Endothelial cell of umbilical vein (primary cell): Measurements from ENCODE around the gene CD37.

Source experiments
- EZH2 ChIP-seq: IDR thresholded peaks from 2 replicates; pipeline ENCODE4 v1.6.1; 2012; ENCODE audit warnings: borderline replicate concordance, low read depth, mild to moderate bottlenecking, moderate library complexity, low read length, inconsistent platforms; ENCODE audit not compliant: severe bottlenecking
- GATA2 ChIP-seq: IDR thresholded peaks from 2 replicates; pipeline ENCODE4 v1.7.0; 2011; ENCODE audit warnings: low read depth, mild to moderate bottlenecking, moderate library complexity, mixed read lengths, low read length; ENCODE audit not compliant: insufficient read length, insufficient read depth
- MYC ChIP-seq: IDR thresholded peaks from one replicate; pipeline ENCODE4 v1.6.1; 2011; ENCODE audit warnings: mild to moderate bottlenecking, low read depth, low read length
- POLR2A ChIP-seq: IDR thresholded peaks from 2 replicates; pipeline ENCODE4 v1.6.1; 2012; ENCODE audit warnings: low read depth, mild to moderate bottlenecking, control low read depth, low read length
- POLR2AphosphoS5 ChIP-seq: IDR thresholded peaks from 2 replicates; pipeline ENCODE4 v1.6.1; 2012; ENCODE audit warnings: low read depth, mild to moderate bottlenecking, control low read depth, low read length, moderate library complexity; ENCODE audit not compliant: insufficient read depth
- TF ChIP-seq, protein P1 (sequence below), 2 donors: IDR thresholded peaks; 1 replicate in 1 of 2; 2 replicates in 1 of 2; pipeline ENCODE4 v1.5.1; 2011; ENCODE audit warnings: low read length in 2 of 2, mild to moderate bottlenecking in 2 of 2, moderate library complexity in 2 of 2, control low read depth in 1 of 2, inconsistent platforms in 1 of 2, low read depth in 1 of 2; ENCODE audit not compliant: insufficient read depth in 1 of 2; ENCODE audit errors: extremely low read depth in 1 of 2

DNA sequence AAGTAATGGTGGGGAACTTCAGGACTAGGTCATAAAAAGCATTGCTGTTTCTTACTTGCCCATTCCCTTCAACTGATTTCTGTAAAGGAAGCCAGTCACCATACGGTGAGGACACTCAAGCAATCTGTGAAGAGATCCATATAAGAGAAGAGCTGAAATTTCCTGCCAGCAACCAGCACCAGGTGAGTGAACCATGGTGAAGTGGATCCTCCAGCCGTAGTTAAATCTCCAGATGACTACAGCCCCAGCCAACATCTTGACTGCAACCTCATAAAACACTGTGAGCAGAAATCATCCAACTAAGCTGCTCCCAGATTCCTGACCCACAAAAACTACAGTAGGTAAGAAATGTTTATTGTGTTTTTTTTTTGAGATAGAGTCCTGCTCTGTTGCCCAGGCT, 6.5 kb upstream of the CD37 start:
- TF ChIP-seq, protein P1, sequence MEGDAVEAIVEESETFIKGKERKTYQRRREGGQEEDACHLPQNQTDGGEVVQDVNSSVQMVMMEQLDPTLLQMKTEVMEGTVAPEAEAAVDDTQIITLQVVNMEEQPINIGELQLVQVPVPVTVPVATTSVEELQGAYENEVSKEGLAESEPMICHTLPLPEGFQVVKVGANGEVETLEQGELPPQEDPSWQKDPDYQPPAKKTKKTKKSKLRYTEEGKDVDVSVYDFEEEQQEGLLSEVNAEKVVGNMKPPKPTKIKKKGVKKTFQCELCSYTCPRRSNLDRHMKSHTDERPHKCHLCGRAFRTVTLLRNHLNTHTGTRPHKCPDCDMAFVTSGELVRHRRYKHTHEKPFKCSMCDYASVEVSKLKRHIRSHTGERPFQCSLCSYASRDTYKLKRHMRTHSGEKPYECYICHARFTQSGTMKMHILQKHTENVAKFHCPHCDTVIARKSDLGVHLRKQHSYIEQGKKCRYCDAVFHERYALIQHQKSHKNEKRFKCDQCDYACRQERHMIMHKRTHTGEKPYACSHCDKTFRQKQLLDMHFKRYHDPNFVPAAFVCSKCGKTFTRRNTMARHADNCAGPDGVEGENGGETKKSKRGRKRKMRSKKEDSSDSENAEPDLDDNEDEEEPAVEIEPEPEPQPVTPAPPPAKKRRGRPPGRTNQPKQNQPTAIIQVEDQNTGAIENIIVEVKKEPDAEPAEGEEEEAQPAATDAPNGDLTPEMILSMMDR (IDR thresholded peaks at IDR 0.05; ENCODE audit: extremely low read depth in 1 of 2, insufficient read depth in 1 of 2, low read depth in 1 of 2, low read length in 2 of 2), result no peak
- TF ChIP-seq MYC, result no peak
- no peak for TF ChIP-seq POLR2A
- TF ChIP-seq GATA2, result no peak
- TF ChIP-seq POLR2AphosphoS5, result no peak
- no peak for TF ChIP-seq EZH2
